Measurements from ENCODE around the gene ABHD16B.

- TF ChIP-seq RAD21 (conservative IDR thresholded peaks at IDR 0.05 in 1 of 2, IDR thresholded peaks at IDR 0.05 in 1 of 2): no peak
- TF ChIP-seq BHLHE40 (IDR thresholded peaks at IDR 0.05; ENCODE audit: low read depth, low read length): no peak
- TF ChIP-seq REST (IDR thresholded peaks at IDR 0.05): no peak
- no peak for TF ChIP-seq CTCF (IDR thresholded peaks at IDR 0.05)
- TF ChIP-seq EP300 (IDR thresholded peaks at IDR 0.05): no peak
- no peak for TF ChIP-seq PHF8 (IDR thresholded peaks at IDR 0.05; ENCODE audit: borderline replicate concordance, low read depth)
- no peak for TF ChIP-seq JUN (IDR thresholded peaks at IDR 0.05)
- TF ChIP-seq MYC (IDR thresholded peaks at IDR 0.05; ENCODE audit: borderline replicate concordance, low read length): no peak
- TF ChIP-seq CEBPB (IDR thresholded peaks at IDR 0.05): no peak
These were observed 29.2 kb upstream of the ABHD16B start for GRCh38 chr20:63831993-63832686.

Data from A549 (cell line).